NCI-H1436 treated with DMSO at 0.1 percent for 48 hours (cell line): ENCODE measurements around the gene FAM209A.
"Not testable (repeated sequence)": the region's sequence is repeated elsewhere in the genome, so short reads cannot be mapped to it uniquely, and the experiment has no call there.

ENCODE experiments used
- DNase-seq: peaks from one replicate; lab custom pipeline; 2025; lab: John Stamatoyannopoulos, UW

Gene FAM209A

DNA sequence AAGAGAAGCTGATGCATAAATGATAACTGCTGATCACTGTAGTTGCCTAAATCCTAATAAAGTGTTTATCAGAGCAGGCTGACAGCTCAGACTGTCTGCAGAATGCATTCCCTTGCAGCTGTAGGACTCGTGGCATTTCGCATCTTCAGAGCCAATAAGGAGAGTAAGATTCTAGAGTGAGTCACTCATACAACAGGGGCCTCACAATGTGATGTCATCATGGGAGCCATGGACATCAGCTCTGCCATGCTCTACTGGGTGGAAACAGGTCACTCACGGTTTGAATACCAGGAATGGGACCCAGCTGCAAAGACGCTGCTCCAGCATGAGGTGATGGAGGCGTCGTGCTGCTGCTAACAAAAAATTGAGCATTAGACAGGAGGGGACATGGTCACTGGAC lies 15.9 kb downstream of the FAM209A start:
- DNase-seq, result no peak

DNA sequence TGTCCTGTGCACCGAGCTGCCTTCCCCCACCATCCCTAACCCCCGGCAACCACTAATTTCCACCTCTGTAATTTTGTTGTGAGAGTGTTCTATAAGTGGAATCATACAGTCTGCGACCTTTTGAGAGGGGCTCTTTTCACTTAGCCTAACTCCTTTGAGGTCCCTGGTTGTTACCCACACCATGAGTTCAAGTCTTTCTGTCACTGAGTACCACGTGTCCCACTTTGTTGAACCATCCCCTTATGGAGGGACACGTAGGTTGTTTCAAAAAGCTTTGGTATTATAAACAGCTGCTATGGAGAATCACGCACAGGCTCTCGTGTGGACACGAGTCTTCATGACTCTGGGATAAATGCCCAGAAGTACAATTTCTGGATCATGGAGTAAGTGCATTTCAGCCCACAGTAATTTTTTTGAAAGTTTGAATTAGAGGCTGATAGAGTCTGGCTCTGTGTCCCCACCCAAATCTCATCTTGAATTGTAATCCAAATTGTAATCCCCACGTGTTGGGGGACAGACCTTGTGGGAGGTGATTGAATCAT lies 18.0 kb downstream of the FAM209A start:
- DNase-seq, result no peak

DNA sequence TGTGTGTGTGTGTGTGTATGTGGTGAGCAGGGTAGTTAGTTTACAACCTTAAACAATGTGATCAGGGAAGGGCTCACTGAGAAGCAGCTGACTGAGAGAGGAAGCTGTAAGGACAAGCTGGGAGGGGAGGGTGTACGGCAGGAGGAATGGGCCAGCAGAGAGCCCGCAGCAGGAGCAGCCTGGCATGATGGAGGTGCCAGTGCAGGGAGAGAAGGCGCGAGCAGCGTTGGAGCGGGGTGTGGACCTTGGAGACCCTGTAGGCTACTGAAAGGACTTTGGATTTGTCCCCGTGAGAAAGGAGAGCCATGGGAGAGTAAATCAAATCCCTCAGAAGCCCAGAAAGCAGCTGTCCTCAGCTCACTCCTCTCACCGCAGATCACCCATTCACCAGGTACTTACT lies 27.0 kb downstream of the FAM209A start:
- DNase-seq, result no peak

DNA sequence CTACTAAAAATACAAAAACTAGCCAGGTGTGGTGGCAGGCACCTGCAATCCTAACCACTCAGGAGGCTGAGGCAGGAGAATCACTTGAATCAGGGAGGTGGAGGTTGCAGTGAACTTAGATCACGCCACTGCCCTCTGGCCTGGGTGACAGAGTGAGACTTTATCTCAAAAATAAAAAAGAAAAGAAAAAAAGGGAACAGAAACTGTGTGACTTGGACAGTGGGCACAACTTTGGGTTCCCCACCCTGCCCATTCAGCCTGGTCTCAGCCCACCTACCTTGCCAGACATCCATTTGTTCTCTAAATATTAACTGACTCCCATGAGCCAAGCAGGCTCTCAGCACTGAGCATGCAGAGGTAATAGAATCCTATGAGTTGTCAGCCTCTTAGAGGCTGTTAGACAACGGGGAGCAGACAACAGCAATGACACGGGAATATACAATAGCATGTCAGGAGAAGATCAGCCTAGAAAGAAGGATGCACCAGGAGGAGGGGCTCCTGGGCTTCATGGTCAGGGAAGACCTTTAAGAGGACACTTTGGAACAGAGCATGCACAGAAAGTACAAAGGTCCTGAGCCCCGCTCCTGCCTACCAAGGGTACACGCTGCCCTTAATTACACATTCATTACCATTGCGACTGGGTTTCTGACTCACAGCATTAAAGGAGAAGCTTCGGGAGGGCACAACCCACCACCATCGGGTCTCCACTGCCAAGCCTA lies 28.5 kb downstream of the FAM209A start:
- no peak for DNase-seq

DNA sequence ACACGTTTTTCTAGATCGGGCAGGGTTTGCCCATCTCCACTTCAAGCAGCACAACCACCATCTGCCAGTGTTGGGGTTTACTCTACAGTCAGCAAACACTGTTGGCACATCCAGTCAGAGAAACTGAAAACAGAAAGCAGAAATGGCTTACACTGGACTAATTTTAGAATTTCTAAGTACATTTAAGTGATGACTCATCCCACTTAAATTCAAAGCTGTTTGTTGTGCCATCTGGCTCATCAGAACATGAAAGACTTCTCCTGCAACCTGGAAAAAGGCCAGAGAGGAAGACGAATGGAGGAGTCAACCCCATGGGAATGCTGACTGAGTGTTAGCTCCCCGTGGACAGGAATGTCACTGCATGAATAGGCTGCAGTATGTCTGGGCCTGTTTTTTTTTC lies 30.3 kb downstream of the FAM209A start:
- peak; percentile 25 for DNase-seq

DNA sequence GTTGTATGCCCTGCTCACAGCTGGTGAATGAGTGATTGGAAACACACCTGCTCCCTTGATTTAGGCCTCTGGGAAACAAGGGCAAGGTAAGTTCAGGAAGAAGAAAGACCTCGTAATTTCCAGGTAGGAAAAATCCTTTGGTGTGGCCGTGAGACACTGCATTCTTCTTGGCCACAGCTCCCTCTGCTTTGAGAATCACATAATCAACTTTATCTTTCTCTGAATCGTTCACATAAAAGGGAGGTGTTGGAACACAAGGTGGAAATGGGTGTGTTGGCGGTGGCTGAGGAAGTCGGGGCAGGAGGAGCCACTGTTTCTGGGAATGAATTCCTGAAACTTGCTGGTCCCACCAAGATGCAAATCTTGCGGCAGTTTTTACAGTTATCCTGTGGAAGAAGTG lies 34.4 kb downstream of the FAM209A start:
- no peak for DNase-seq

DNA sequence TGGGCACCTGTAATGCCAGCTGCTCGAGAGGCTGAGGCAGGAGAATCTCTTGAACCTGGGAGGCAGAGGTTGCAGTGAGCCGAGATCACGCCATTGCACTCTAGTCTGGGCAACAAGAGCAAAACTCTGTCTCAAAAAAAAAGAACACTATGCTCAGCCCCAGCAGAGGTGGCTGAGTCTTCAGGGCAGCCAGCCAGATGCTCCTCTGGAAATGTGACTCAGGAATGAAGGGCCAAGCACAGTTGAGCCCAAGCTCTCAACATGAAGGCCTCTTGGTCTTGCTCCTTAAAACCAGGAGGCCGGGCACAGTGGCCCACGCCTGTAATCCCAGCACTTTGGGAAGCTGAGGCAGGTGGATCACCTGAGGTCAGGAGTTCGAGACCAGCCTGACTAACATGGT lies 40.0 kb downstream of the FAM209A start:
- not testable (repeated sequence) for DNase-seq

DNA sequence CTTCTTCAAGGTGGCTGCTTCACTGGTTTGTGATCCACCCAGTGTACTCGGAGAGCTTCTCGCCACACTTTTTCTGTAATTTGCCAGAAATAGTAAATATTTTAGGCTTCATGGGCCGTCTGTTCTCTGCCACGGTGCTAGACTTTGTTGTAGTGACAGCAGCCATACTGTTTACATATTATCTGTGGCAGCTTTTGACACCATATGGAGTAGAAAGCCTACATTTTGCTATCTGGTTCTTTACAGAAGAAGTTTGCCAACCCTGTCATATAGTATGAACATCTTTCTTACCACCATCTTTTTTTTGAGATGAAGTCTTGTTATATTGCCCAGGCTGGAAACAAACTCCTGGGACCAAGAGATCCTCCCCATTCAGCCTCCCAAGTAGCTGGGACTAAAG lies 41.0 kb downstream of the FAM209A start:
- DNase-seq, result no peak

DNA sequence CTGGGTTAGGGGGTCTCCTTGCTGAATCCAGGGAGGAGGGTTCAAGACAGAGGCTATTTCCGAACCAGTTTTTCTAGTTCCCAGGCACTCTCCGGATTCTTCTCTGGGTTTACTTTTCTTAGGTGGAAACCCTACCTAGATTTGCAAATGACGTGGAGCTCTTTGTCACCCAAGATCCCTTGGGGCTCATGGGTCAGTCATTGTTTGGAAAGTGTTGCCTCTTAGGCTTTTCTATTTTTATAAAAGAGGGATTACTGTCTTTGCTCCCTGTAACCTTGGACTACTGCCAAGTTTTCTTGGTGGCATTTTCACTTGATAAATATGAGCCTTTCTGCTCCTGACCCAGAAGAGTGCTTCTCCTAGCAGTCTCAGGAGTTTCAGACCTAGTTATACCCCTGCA lies 42.1 kb downstream of the FAM209A start:
- no peak for DNase-seq

DNA sequence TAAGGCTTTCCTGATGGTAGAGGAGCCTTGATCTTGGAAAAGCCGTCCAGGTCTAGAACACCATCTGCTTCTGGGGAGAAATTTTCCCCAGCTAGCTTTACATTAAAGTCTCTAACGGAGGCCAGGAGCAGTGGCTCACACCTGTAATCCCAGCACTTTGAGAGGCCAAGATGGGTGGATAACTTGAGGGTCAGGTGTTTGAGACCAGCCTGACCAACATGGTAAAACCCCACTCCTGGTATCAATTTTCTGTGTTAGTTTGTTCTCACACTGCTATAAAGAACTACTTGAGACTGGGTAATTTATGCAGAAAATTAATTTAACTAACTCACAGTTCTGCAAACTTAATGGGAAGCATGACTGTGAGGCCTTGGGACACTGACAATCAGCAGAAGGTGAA lies 46.3 kb downstream of the FAM209A start:
- no peak for DNase-seq

DNA sequence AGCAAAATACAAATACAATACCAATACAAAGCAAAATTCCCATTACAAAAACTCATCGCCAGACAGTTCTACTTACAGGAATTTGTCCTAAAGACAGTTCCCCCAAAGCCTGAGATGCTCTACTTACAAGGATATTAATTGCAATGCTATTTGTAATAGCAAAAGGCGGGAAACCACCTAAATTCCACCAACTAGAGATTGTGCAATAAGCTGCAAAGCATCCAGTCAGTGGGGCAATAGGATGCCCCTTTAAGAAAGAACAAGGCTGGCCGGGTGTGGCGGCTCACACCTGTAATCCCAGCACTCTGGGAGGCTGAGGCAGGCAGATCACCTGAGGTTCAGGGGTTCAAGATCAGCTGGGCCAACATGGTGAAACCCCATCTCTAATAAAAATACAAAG lies 47.6 kb downstream of the FAM209A start:
- no peak for DNase-seq

DNA sequence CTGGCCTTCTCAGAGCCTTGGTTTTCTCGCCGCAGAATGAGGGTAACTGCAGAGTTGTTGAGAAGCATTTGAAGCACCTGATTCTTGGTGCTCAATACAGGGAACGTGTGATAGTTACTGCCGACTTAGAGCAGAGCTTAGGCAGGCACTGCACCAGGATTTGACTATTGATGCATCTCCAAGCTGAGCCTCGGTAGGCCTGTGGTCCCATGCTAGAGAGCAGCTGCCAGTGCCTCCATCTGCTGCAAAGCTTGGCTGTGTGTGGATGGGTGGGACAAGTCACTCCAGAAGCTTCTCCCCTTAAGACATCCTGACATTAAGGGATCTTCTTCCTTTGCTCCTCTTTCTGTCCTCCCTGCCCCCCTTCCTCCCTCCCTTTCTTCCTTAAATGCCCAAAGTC lies 49.4 kb downstream of the FAM209A start:
- DNase-seq, result no peak

DNA sequence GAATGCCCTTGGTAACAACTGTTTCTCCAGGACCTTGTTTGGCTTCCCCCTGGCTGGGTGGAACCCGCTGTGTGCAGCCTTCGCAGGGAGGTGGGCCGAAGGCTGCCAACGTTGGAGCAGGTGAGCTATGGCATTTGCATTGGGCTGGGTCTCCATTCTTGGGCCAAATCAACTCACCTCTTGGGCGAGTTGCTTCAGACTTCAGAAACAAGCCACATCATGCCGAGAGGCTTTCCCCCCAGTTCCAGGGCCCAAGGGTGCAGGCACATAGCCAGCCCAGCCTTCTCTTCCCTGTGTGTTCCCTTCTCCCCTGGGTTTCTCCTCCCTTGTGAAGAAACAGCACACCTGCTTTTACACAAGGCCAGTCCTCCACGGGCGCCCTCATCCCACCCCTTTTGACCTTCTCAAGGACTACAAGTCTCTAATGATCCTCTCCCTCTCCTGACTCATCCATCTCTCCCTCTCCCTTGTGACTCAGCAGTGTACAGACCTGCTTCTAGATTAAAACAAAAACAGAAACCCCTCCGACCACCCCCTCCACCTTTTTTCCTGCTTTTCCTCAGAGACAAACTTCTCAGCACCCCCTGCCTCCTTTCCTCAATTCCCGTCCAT lies 50.1 kb downstream of the FAM209A start:
- DNase-seq, result no peak

DNA sequence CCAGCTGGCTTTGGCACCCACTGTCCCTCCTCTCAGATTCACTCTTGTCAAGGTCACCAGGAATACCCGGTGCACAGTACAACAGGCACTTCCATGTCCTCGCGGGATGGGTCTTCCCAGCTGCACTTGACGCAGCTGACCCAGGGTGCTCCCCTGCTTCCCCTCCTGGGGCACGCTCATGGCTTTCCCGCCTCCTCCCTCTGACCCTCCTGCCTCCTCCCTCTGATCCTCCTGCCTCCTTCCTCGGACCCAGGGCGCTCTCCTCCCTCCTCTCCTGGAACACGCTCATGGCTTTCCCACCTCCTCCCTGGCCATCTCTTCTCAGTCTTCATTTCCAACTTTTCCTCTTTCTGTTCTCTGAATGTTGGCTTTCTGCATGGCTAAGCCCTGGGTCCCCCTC lies 50.6 kb downstream of the FAM209A start:
- DNase-seq, result no peak
